Measurements from ENCODE around the gene CFAP43.

- TF ChIP-seq POLR2AphosphoS5 (IDR thresholded peaks at IDR 0.05; ENCODE audit: low read depth, low read length) (no peak), POLR2A (IDR thresholded peaks at IDR 0.05; ENCODE audit: low read depth, low read length) (no peak)
Observed at GRCh38 chr10:104085801-104086400, 146.3 kb downstream of the CFAP43 start, which contains the start of gene COL17A1.
